ENCODE results near the gene FAIM2. TPM values are rescaled to one million over a fixed set of nuclear protein-coding genes. Genes with fewer than 3 reads are reported as not detected.

FAIM2 gene
- total RNA-seq, 1 donor from 2014 or later = 1.2 TPM

GRCh38 chr12:49920915-49921286 is 17.2 kb upstream of the FAIM2 start:
- TF ChIP-seq CTCF (IDR thresholded peaks at IDR 0.05) = no peak
- Histone ChIP-seq H3K36me3 (no peaks in the 10 kb centered on the region), H3K4me1 (peaks cover 8% of the 10 kb centered on the region), H3K9me3 (no peaks in the 10 kb centered on the region), H3K27ac (no peak overlapping the region), H3K27me3 (no peaks in the 10 kb centered on the region), H3K4me3 (no peak overlapping the region)
- DNase-seq (peak; percentile 15), ATAC-seq (no peak)
- intact Hi-C loops (cut with DNase I) = no loop called here

GRCh38 chr12:49920241-49920914 is 16.7 kb upstream of the FAIM2 start:
- TF ChIP-seq CTCF (IDR thresholded peaks at IDR 0.05) = no peak
- intact Hi-C loops (cut with DNase I) = no loop called here
- Histone ChIP-seq H3K4me3 (no peak overlapping the region), H3K9me3 (no peaks in the 10 kb centered on the region), H3K36me3 (no peaks in the 10 kb centered on the region), H3K27me3 (no peaks in the 10 kb centered on the region), H3K4me1 (peaks cover 8% of the 10 kb centered on the region), H3K27ac (no peak overlapping the region)
- ATAC-seq (peak; percentile 29), DNase-seq (peak; percentile 49)

- ATAC-seq = no peak
- TF ChIP-seq CTCF (IDR thresholded peaks at IDR 0.05) = no peak
- Histone ChIP-seq H3K9me3 (no peaks in the 10 kb centered on the region), H3K27ac (no peak overlapping the region), H3K27me3 (no peaks in the 10 kb centered on the region), H3K4me3 (no peak overlapping the region), H3K4me1 (peaks cover 8% of the 10 kb centered on the region), H3K36me3 (no peaks in the 10 kb centered on the region)
- intact Hi-C loops (cut with DNase I) = no loop called here
- DNase-seq = peak; percentile 33
Measured at GRCh38 chr12:49917788-49918173, 14.1 kb upstream of the FAIM2 start.

GRCh38 chr12:49917166-49917787 is 13.6 kb upstream of the FAIM2 start:
- Histone ChIP-seq H3K4me1 (peaks cover 8% of the 10 kb centered on the region), H3K27ac (no peak overlapping the region), H3K36me3 (no peaks in the 10 kb centered on the region), H3K27me3 (no peaks in the 10 kb centered on the region), H3K4me3 (no peak overlapping the region), H3K9me3 (no peaks in the 10 kb centered on the region)
- DNase-seq = peak; percentile 50
- no peak for ATAC-seq
- no peak for TF ChIP-seq CTCF (IDR thresholded peaks at IDR 0.05)
- intact Hi-C loops (cut with DNase I) = no loop called here

GRCh38 chr12:49916129-49916919 is 12.6 kb upstream of the FAIM2 start:
- Histone ChIP-seq H3K27me3 (no peaks in the 10 kb centered on the region), H3K27ac (no peak overlapping the region), H3K9me3 (no peaks in the 10 kb centered on the region), H3K36me3 (no peaks in the 10 kb centered on the region), H3K4me3 (no peak overlapping the region), H3K4me1 (peaks cover 8% of the 10 kb centered on the region)
- DNase-seq (no peak), ATAC-seq (no peak)
- intact Hi-C loops (cut with DNase I) = no loop called here
- TF ChIP-seq CTCF (IDR thresholded peaks at IDR 0.05) = no peak
